Lung (tissue), 12 donors: ENCODE measurements around the gene ANK3. TPM values are rescaled to one million over a fixed set of nuclear protein-coding genes. Genes with fewer than 3 reads are reported as not detected.

Experiments
- ATAC-seq: fragments of 200-7000 bp; cut with Tn5 transposase; one replicate; pipeline ENCODE4 v1.9.1; 2020; ENCODE audit warnings: moderate number of reproducible peaks; ENCODE audit not compliant: insufficient read depth, low FRiP score
- DNase-seq, 3 donors: peaks; one replicate each; pipeline ENCODE4 v3.0.0-alpha.2; 2013 to 2017
- H3K27ac ChIP-seq, 2 donors: one replicate each; pipeline ENCODE4 v1.5.1; 2013; ENCODE audit warnings: mild to moderate bottlenecking in 2 of 2, moderate library complexity in 2 of 2, control low read depth in 1 of 2, inconsistent platforms in 1 of 2, low read depth in 1 of 2, low read length in 1 of 2
- H3K27me3 ChIP-seq, 3 donors: one replicate each; pipeline ENCODE4 v1.5.1; 2013; ENCODE audit warnings: low read length in 2 of 3; ENCODE audit not compliant: control insufficient read depth in 3 of 3, insufficient read depth in 3 of 3
- H3K36me3 ChIP-seq, 4 donors: one replicate each; pipeline ENCODE4 v1.5.1; 2013; ENCODE audit warnings: low read length in 4 of 4, mild to moderate bottlenecking in 1 of 4, moderate library complexity in 1 of 4; ENCODE audit not compliant: control insufficient read depth in 4 of 4, insufficient read depth in 4 of 4
- H3K4me1 ChIP-seq, 5 donors: one replicate each; pipeline ENCODE4 v1.5.1; 2013; ENCODE audit warnings: low read length in 5 of 5, mild to moderate bottlenecking in 2 of 5, moderate library complexity in 1 of 5; ENCODE audit not compliant: control insufficient read depth in 5 of 5, insufficient read depth in 5 of 5
- H3K4me3 ChIP-seq: one replicate; pipeline ENCODE4 v1.5.1; 2013; ENCODE audit warnings: mild to moderate bottlenecking, control low read depth, moderate library complexity
- H3K9ac ChIP-seq, 2 donors: one replicate each; pipeline ENCODE4 v1.5.1; 2013; ENCODE audit warnings: low read length in 2 of 2, control low read depth in 1 of 2; ENCODE audit not compliant: insufficient read depth in 1 of 2
- H3K9me3 ChIP-seq, 4 donors: one replicate each; pipeline ENCODE4 v1.5.1; 2013; ENCODE audit warnings: low read length in 3 of 4, mild to moderate bottlenecking in 1 of 4, moderate library complexity in 1 of 4; ENCODE audit not compliant: control insufficient read depth in 4 of 4, insufficient read depth in 3 of 4
- WGBS, 2 donors: extraction: QIAGEN DNeasy Blood & Tissue Kit; methylation state at CpG; one replicate each; pipeline ENCODE4 v1.1.7; 2013; 5-methylcytosine and 5-hydroxymethylcytosine counted together
- polyA plus RNA-seq, 2 donors: library from polyadenylated mRNA; stranded (reverse); fragments of 200-250 nt; gene quantifications; one replicate each; pipeline ENCODE4 v1.2.1, GENCODE V29; 2013
- total RNA-seq, 2 donors: library from RNA; depleted of rRNA in 1 of 2; stranded (reverse); fragments of >200 nt in 1 of 2; gene quantifications; one replicate each; pipeline ENCODE4 v1.2.1, GENCODE V29; 2014 to 2021
- TF ChIP-seq, protein P1 (sequence below): IDR thresholded peaks from 2 replicates; pipeline ENCODE4 v1.5.1; 2012; ENCODE audit warnings: mild to moderate bottlenecking; ENCODE audit errors: control extremely low read depth, extremely low read depth
- donor health status: control.
- donor health status: control.
- donor health status: Bipolar disorder and iron deficiency.
- donor health status: healthy.
- donor health status: DM: yes; HTN: yes; CAD: no.

Gene ANK3
- total and polyA plus RNA-seq, 4 donors = 10.4 to 96.0 (median 46.4) TPM

DNA sequence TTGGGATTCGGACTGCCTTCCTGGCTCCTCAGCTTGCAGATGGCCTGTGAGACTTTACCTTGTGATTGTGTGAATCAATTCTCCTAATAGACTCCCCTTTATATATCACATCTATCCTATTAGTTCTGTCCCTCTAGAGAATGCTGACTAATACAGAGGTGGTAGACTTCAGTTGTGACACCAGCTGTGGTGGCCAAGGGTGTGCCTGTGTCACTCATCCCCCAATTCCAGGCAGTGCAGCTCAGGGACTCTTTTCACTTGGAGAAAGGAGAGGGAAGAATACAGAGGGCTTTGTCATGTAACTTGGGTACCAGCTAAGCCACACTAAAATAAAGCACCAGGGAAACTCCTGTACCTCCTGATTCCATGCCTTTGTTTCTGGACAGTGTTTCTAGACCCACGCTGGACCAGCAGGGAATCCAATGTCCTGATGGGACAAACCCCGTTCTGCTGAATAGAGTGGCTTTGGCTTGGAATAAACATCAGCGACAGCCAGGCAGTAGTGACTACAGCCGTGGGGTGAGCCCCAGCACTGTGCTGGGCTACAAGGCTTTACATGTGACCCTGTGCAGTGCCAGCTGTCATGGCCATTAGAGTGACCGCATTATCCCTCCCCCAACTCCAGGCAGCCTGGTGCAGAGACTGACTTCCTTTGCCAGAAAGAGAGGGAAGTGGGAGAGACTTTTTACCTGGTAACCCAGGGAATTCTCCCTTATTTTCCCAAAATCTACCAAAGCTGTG, 233.6 kb downstream of the ANK3 start:
- DNase-seq (no peak), ATAC-seq (no peak)
- H3K4me1 ChIP-seq = no peaks in the 10 kb centered on the region
- no peak overlapping the region for H3K27ac ChIP-seq
- TF ChIP-seq, protein P1, sequence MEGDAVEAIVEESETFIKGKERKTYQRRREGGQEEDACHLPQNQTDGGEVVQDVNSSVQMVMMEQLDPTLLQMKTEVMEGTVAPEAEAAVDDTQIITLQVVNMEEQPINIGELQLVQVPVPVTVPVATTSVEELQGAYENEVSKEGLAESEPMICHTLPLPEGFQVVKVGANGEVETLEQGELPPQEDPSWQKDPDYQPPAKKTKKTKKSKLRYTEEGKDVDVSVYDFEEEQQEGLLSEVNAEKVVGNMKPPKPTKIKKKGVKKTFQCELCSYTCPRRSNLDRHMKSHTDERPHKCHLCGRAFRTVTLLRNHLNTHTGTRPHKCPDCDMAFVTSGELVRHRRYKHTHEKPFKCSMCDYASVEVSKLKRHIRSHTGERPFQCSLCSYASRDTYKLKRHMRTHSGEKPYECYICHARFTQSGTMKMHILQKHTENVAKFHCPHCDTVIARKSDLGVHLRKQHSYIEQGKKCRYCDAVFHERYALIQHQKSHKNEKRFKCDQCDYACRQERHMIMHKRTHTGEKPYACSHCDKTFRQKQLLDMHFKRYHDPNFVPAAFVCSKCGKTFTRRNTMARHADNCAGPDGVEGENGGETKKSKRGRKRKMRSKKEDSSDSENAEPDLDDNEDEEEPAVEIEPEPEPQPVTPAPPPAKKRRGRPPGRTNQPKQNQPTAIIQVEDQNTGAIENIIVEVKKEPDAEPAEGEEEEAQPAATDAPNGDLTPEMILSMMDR = no peak
- WGBS, 2 donors = 90 to 95% methylated on average over 6 of the region's 6 CpGs
- H3K27me3 ChIP-seq = no peaks in the 10 kb centered on the region
- no peak overlapping the region for H3K4me3 ChIP-seq
- peaks cover 0 to 10% (median under 1%) of the 10 kb centered on the region in 4 donors for H3K36me3 ChIP-seq
- H3K9me3 ChIP-seq = no peaks in the 10 kb centered on the region
- no peak overlapping the region for H3K9ac ChIP-seq

DNA sequence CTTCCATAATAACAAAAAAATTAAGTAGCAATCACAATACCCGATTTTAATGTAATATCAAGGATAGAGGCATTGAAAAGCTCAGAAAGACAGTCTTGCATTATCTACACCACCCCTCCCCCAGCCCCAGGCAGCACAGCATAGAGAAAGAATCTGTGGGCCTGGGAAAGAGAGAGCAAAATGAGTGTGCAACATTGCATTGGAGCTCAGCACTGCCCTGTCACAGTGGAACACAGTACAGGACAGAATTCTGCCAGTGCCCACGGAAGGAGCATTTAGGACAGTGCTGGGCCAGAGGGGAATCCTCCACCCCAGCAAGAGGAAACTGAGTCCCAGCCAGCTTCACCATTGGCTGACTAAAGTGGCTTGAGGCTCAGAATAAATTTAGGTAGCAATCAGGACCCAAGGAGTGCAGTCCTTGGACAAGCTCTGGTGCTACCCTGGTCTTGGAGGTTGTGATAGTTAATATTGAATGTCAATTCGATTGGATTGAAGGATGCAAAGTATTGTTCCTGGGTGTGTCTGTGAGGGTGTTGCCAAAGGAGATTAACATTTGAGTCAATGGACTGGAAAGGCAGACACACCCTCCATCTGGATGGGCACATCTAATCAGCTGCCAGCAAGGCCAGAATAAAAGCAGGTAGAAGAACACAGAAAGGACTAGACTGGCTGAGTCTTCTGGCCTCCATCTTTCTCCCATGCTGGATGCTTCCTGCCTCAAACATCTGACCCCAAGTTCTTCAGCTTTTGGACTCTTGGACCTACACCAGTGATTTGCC, 234.4 kb downstream of the ANK3 start:
- TF ChIP-seq, protein P1 = no peak
- Histone ChIP-seq H3K4me3 (no peak overlapping the region), H3K36me3 (peaks cover 0 to 10% (median under 1%) of the 10 kb centered on the region in 4 donors), H3K27me3 (no peaks in the 10 kb centered on the region), H3K4me1 (no peaks in the 10 kb centered on the region), H3K27ac (no peak overlapping the region), H3K9ac (no peak overlapping the region), H3K9me3 (no peaks in the 10 kb centered on the region)
- DNase-seq (no peak), ATAC-seq (no peak)
- 75 to 84% methylated on average over 3 of the region's 3 CpGs for WGBS, 2 donors

DNA sequence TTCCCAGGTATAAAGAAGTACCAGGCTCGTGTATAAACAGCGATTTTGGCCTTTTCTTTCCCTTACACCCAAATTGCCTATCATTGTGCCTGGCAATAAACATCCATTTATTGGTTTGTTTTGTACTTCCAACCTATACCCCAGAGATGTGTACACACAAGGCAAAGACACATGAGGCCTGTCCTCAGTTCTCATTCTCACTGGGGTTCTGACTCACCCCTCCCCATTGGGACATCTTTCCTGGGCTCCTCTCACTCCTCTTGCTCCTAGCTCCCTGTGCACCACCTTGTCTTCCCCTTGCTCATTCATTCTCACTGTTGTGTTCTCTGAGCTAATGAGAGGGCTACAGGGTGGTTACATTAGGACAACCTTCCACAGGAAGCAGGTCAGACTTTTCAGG, 240.7 kb downstream of the ANK3 start:
- TF ChIP-seq, protein P1 = no peak
- DNase-seq (no peak), ATAC-seq (no peak)
- H3K9me3 ChIP-seq = no peaks in the 10 kb centered on the region
- H3K4me3 ChIP-seq = no peak overlapping the region
- no peak overlapping the region for H3K9ac ChIP-seq
- no peak overlapping the region for H3K27ac ChIP-seq
- H3K27me3 ChIP-seq = no peaks in the 10 kb centered on the region
- peaks cover 0 to 5% (median 0%) of the 10 kb centered on the region in 5 donors for H3K4me1 ChIP-seq
- H3K36me3 ChIP-seq = peaks cover 0 to 10% (median under 1%) of the 10 kb centered on the region in 4 donors
- WGBS, 2 donors = 94 to 95% methylated on average over 2 of the region's 2 CpGs
